ENCODE results near the gene MCC.

The MCC gene

DNA sequence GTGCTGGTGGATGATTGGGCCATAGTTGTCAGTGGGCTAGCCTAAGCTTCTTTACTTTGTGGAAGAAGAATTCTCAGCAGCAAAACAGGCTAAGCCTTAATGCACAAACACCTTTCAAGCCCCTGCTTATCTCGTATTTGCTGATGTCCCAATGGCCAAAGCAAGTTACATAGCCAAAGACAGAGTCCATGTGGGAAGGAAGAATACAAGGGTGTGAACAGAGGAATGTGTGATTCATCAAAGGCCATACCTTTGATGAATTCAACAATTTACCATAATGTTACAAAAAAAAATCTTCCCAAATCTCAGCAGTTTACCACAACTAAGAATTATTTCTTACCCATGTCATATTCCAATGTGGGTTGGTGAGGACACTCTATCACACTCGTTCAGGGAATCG, 24.1 kb upstream of the MCC start:
- H3K4me1 ChIP-seq (ENCODE audit: low read length) = peaks cover 5% of the 10 kb centered on the region; the same call in 1 of the 2 replicates
- TF ChIP-seq EZH2 (optimal IDR thresholded peaks at IDR 0.05; ENCODE audit: low read depth, low read length) (no peak), EZH2phosphoT487 (IDR thresholded peaks at IDR 0.05; ENCODE audit: low read length) (no peak)
- TF ChIP-seq, protein P1, sequence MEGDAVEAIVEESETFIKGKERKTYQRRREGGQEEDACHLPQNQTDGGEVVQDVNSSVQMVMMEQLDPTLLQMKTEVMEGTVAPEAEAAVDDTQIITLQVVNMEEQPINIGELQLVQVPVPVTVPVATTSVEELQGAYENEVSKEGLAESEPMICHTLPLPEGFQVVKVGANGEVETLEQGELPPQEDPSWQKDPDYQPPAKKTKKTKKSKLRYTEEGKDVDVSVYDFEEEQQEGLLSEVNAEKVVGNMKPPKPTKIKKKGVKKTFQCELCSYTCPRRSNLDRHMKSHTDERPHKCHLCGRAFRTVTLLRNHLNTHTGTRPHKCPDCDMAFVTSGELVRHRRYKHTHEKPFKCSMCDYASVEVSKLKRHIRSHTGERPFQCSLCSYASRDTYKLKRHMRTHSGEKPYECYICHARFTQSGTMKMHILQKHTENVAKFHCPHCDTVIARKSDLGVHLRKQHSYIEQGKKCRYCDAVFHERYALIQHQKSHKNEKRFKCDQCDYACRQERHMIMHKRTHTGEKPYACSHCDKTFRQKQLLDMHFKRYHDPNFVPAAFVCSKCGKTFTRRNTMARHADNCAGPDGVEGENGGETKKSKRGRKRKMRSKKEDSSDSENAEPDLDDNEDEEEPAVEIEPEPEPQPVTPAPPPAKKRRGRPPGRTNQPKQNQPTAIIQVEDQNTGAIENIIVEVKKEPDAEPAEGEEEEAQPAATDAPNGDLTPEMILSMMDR (IDR thresholded peaks at IDR 0.05; ENCODE audit: low read length) = no peak
- no peaks in the 10 kb centered on the region for H3K9me3 ChIP-seq (replicated peaks; ENCODE audit: insufficient read depth, low read length)
- no peak for DNase-seq
- H3K9me2 ChIP-seq (replicated peaks; ENCODE audit: insufficient read depth, low read length) = no peaks in the 10 kb centered on the region
- H3K27ac ChIP-seq (ENCODE audit: low read length) = no peak overlapping the region
- H3K27me3 ChIP-seq (replicated peaks; ENCODE audit: insufficient read depth, low read length) = no peaks in the 10 kb centered on the region
- no peaks in the 10 kb centered on the region for H3F3A ChIP-seq (ENCODE audit: insufficient read depth, low read length)
- no peaks in the 10 kb centered on the region for H3K36me3 ChIP-seq (replicated peaks; ENCODE audit: insufficient read depth, low read length)
- no peak overlapping the region for H2AFZ ChIP-seq (ENCODE audit: low read length)
- H3K9ac ChIP-seq (ENCODE audit: low read length) = no peak overlapping the region
- no peak overlapping the region for H3K4me2 ChIP-seq (ENCODE audit: low read depth, low read length)
- peaks cover 23% of the 10 kb centered on the region for H3K79me2 ChIP-seq (ENCODE audit: low read length)
- no peaks in the 10 kb centered on the region for H4K20me1 ChIP-seq (ENCODE audit: insufficient read depth, low read length)
- no peak overlapping the region for H3K4me3 ChIP-seq (ENCODE audit: low read length)

DNA sequence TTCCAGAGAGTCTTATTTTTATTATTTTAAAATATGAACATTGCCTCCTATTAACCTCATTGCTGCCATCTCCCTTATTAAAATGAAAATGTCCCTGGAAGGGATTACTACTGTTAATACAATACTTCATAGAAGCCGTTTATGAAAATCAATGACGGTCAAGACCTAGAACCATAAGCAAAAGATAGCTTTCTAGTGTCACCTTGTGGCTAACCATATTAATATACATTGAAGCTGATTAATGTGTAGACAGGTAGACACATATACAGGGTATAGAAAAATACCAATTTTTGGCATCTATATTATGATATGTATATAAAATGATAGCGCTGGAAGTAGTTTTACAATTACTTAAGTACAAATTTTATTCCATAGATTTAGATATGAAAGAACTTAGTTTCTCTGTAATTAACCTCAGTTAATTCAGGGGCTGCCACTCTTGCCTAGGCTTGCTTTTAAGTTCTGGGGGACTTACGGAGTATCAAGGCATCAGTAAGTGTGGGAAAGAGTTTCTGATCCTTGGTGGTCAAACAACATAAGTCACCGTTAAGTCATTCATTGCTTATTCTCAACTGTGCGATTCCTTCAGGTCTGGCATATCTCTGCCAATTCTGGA, 22.7 kb upstream of the MCC start:
- H3F3A ChIP-seq (ENCODE audit: insufficient read depth, low read length) = no peaks in the 10 kb centered on the region
- H2AFZ ChIP-seq (ENCODE audit: low read length) = no peak overlapping the region
- no peaks in the 10 kb centered on the region for H4K20me1 ChIP-seq (ENCODE audit: insufficient read depth, low read length)
- H3K9me3 ChIP-seq (replicated peaks; ENCODE audit: insufficient read depth, low read length) = no peaks in the 10 kb centered on the region
- DNase-seq = peak; percentile 65
- H3K4me2 ChIP-seq (ENCODE audit: low read depth, low read length) = no peak overlapping the region
- no peaks in the 10 kb centered on the region for H3K36me3 ChIP-seq (replicated peaks; ENCODE audit: insufficient read depth, low read length)
- no peak overlapping the region for H3K27ac ChIP-seq (ENCODE audit: low read length)
- no peaks in the 10 kb centered on the region for H3K27me3 ChIP-seq (replicated peaks; ENCODE audit: insufficient read depth, low read length)
- H3K4me1 ChIP-seq (ENCODE audit: low read length) = peaks cover 5% of the 10 kb centered on the region; the same call in 1 of the 2 replicates
- TF ChIP-seq, protein P1 (IDR thresholded peaks at IDR 0.05; ENCODE audit: low read length) = peak; percentile 58
- TF ChIP-seq EZH2 (optimal IDR thresholded peaks at IDR 0.05; ENCODE audit: low read depth, low read length) = no peak
- no peak for TF ChIP-seq EZH2phosphoT487 (IDR thresholded peaks at IDR 0.05; ENCODE audit: low read length)
- no peak overlapping the region for H3K9ac ChIP-seq (ENCODE audit: low read length)
- no peaks in the 10 kb centered on the region for H3K9me2 ChIP-seq (replicated peaks; ENCODE audit: insufficient read depth, low read length)
- no peak overlapping the region for H3K4me3 ChIP-seq (ENCODE audit: low read length)
- H3K79me2 ChIP-seq (ENCODE audit: low read length) = peaks cover 23% of the 10 kb centered on the region

DNA sequence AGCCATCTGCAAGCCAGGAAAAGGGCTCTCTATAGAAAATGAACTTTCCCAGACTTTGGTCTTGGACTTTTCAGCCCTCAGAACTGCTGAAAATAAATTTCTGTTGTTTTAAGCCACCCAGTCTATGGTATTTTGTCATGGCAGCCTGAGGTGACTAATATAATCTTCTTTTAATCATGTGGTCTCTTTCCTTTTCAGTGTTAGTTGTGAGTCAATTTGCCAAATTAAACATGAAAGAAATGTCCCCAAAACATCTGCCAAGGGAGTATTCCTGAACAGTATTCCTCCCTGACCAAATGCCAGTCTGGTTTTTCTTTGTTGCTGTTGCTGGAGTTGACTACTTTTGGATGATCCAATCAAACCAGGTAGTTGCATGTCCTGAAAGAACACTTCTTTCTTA, 20.5 kb upstream of the MCC start:
- H3K9ac ChIP-seq (ENCODE audit: low read length) = no peak overlapping the region
- no peaks in the 10 kb centered on the region for H3K36me3 ChIP-seq (replicated peaks; ENCODE audit: insufficient read depth, low read length)
- peaks cover 6% of the 10 kb centered on the region for H3K79me2 ChIP-seq (ENCODE audit: low read length)
- no peak overlapping the region for H2AFZ ChIP-seq (ENCODE audit: low read length)
- no peaks in the 10 kb centered on the region for H3F3A ChIP-seq (ENCODE audit: insufficient read depth, low read length)
- no peaks in the 10 kb centered on the region for H3K27me3 ChIP-seq (replicated peaks; ENCODE audit: insufficient read depth, low read length)
- no peak overlapping the region for H3K27ac ChIP-seq (ENCODE audit: low read length)
- no peak overlapping the region for H3K4me3 ChIP-seq (ENCODE audit: low read length)
- no peaks in the 10 kb centered on the region for H4K20me1 ChIP-seq (ENCODE audit: insufficient read depth, low read length)
- H3K4me2 ChIP-seq (ENCODE audit: low read depth, low read length) = no peak overlapping the region
- no peaks in the 10 kb centered on the region for H3K9me2 ChIP-seq (replicated peaks; ENCODE audit: insufficient read depth, low read length)
- no peaks in the 10 kb centered on the region for H3K9me3 ChIP-seq (replicated peaks; ENCODE audit: insufficient read depth, low read length)
- no peak for DNase-seq
- TF ChIP-seq EZH2phosphoT487 (IDR thresholded peaks at IDR 0.05; ENCODE audit: low read length) = no peak
- TF ChIP-seq, protein P1 (IDR thresholded peaks at IDR 0.05; ENCODE audit: low read length) = no peak
- no peak for TF ChIP-seq EZH2 (optimal IDR thresholded peaks at IDR 0.05; ENCODE audit: low read depth, low read length)
- no peaks in the 10 kb centered on the region; the same call in 1 of the 2 replicates for H3K4me1 ChIP-seq (ENCODE audit: low read length)

Data from MM.1S (cell line).